Measurements from ENCODE around the gene WWC2. TPM values are rescaled to one million over a fixed set of nuclear protein-coding genes. Genes with fewer than 3 reads are reported as not detected.
"Not testable (repeated sequence)": the region's sequence is repeated elsewhere in the genome, so short reads cannot be mapped to it uniquely, and the experiment has no call there.

Gene WWC2
- total RNA-seq, 1 donor from 2014 or later = 24.6 TPM

DNA sequence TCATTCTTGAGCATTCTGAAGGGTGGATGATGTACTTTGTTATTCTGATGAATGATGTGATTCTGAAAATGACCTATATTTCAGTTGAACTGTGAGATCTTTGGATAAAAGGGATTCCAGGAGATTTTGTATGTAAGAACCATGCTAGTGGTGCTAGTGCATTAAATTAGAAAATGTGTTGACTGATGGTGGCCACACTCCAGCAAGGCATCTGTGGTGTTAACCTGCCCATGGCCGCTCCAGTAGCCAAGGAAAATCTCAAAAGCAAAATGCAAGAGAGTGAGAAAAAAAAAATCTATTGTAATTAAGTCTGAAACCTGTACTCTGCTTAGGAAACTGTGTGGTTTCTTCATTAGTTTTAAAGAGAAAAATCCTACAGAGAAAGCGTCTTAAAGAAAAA lies 93.5 kb downstream of the WWC2 start:
- Mint-ChIP-seq H3K9me3 (no peaks in the 10 kb centered on the region), H3K27ac (ENCODE audit: unreplicated experiment) (no peak overlapping the region)

DNA sequence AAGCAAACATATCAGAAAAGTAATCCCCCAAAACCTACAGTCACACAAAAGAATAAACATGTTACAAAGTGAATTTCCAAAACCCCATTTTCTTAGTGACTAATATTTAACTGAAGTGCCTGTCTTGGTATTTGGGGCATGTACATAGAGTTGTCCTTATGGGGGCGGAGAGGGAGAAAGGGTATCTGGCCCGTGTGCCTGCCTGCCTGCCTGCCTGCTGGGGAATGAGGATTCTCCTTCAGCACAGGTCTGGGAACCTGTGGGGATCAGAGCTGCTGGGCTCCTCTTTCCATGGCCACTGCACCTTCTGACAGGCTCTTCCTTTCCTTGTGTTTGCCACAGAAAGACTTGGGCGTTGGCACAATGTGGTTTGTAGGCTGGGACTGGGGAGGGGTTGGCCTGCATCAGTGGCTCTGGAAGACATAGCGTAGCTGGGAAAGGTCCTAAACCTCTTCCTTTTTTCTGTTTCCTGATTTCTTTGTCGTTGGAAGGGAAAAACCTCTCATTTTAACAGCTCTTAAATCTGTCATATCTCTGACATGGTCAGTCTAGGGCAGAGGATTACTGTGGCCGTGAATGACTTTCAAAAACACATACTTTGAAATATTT lies 94.8 kb downstream of the WWC2 start:
- DNase-seq (ENCODE audit: low read depth, low spot score); H3K27ac Mint-ChIP-seq (ENCODE audit: unreplicated experiment); H3K36me3 Mint-ChIP-seq (ENCODE audit: low read depth); H3K4me3 Mint-ChIP-seq; H3K9me3 Mint-ChIP-seq; H3K4me1 Mint-ChIP-seq; H3K27me3 Mint-ChIP-seq (ENCODE audit: low read depth): not testable (repeated sequence)

More for the DNA sequence above, 93.5 kb downstream of the WWC2 start:
- H3K4me1 Mint-ChIP-seq = peaks cover 5% of the 10 kb centered on the region
- no peaks in the 10 kb centered on the region for H3K27me3 Mint-ChIP-seq (ENCODE audit: low read depth)
- no peak overlapping the region for H3K4me3 Mint-ChIP-seq
- H3K36me3 Mint-ChIP-seq (ENCODE audit: low read depth) = peaks cover 5% of the 10 kb centered on the region
- TF ChIP-seq, protein P1, sequence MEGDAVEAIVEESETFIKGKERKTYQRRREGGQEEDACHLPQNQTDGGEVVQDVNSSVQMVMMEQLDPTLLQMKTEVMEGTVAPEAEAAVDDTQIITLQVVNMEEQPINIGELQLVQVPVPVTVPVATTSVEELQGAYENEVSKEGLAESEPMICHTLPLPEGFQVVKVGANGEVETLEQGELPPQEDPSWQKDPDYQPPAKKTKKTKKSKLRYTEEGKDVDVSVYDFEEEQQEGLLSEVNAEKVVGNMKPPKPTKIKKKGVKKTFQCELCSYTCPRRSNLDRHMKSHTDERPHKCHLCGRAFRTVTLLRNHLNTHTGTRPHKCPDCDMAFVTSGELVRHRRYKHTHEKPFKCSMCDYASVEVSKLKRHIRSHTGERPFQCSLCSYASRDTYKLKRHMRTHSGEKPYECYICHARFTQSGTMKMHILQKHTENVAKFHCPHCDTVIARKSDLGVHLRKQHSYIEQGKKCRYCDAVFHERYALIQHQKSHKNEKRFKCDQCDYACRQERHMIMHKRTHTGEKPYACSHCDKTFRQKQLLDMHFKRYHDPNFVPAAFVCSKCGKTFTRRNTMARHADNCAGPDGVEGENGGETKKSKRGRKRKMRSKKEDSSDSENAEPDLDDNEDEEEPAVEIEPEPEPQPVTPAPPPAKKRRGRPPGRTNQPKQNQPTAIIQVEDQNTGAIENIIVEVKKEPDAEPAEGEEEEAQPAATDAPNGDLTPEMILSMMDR (conservative IDR thresholded peaks at IDR 0.05) = no peak
- no peak for DNase-seq (ENCODE audit: low read depth, low spot score)

DNA sequence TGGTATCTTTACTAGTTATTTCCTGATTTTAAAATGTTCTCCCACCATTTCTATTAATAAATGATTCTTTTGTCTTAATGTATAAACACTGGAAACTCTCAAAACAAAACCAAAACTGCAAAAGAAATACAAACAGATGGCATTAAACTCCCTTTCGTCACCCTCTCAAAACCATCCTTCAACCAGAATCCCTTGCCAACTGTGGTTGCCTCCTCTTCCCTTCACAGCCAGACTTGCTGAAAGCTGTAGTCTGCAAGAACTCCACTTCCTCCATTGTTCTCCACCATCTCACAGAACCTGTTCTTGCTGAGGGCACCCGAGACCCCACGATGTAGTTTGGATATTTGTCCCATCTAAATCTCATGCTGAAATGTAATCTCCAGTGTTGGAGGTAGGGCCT lies 96.5 kb downstream of the WWC2 start:
- Mint-ChIP-seq H3K27ac (ENCODE audit: unreplicated experiment) (no peak overlapping the region), H3K27me3 (ENCODE audit: low read depth) (no peaks in the 10 kb centered on the region), H3K36me3 (ENCODE audit: low read depth) (peaks cover 8% of the 10 kb centered on the region), H3K4me1 (no peaks in the 10 kb centered on the region), H3K4me3 (no peak overlapping the region), H3K9me3 (no peaks in the 10 kb centered on the region)
- DNase-seq (ENCODE audit: low read depth, low spot score) = no peak
- TF ChIP-seq, protein P1 (conservative IDR thresholded peaks at IDR 0.05) = no peak

DNA sequence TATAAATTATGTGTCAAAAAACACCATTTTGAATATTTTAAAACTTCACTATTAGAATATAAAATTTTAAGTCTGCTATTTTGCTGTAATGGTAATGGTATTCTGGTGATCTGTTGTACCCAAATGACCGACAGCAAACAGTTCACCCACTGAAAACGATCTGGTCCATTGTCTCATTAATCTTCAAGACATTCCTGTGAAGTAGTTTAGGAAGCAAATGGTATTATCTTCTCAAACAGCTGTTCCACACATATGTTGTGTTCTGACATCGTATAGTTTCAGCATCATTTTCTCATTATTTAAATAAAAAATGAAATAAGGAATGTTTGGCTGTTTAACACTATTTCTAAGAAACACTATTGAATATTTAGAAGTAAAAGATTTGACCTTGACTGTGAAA lies 98.1 kb downstream of the WWC2 start:
- H3K4me3 Mint-ChIP-seq = no peak overlapping the region
- no peak overlapping the region for H3K27ac Mint-ChIP-seq (ENCODE audit: unreplicated experiment)
- peaks cover 8% of the 10 kb centered on the region for H3K36me3 Mint-ChIP-seq (ENCODE audit: low read depth)
- TF ChIP-seq, protein P1 (conservative IDR thresholded peaks at IDR 0.05) = no peak
- no peaks in the 10 kb centered on the region for H3K4me1 Mint-ChIP-seq
- H3K9me3 Mint-ChIP-seq = no peaks in the 10 kb centered on the region
- no peak for DNase-seq (ENCODE audit: low read depth, low spot score)
- no peaks in the 10 kb centered on the region for H3K27me3 Mint-ChIP-seq (ENCODE audit: low read depth)

DNA sequence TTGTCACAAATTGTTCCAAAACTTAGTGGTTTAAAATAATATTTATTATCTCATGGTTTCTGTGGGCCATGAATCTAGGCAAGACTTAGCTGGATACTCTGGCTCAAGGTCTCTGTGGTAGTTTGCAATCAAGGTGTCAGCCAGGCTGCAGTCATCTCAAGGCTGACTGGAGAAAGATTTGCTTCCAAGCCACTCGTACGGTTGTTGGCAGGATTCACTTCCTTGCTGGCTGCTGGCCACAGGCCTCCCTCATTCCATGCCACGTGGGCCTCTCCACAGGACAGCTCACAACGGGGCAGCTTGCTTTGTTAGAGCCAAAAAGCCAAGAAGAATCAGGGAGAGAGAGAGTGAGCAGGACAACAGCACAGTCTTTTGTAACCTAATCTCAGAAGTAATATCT lies 101.4 kb downstream of the WWC2 start:
- no peaks in the 10 kb centered on the region for H3K9me3 Mint-ChIP-seq
- H3K4me1 Mint-ChIP-seq = no peaks in the 10 kb centered on the region
- H3K27me3 Mint-ChIP-seq (ENCODE audit: low read depth) = no peaks in the 10 kb centered on the region
- TF ChIP-seq, protein P1 (conservative IDR thresholded peaks at IDR 0.05) = no peak
- H3K36me3 Mint-ChIP-seq (ENCODE audit: low read depth) = peaks cover 8% of the 10 kb centered on the region
- H3K4me3 Mint-ChIP-seq = no peak overlapping the region
- no peak overlapping the region for H3K27ac Mint-ChIP-seq (ENCODE audit: unreplicated experiment)
- DNase-seq (ENCODE audit: low read depth, low spot score) = no peak

DNA sequence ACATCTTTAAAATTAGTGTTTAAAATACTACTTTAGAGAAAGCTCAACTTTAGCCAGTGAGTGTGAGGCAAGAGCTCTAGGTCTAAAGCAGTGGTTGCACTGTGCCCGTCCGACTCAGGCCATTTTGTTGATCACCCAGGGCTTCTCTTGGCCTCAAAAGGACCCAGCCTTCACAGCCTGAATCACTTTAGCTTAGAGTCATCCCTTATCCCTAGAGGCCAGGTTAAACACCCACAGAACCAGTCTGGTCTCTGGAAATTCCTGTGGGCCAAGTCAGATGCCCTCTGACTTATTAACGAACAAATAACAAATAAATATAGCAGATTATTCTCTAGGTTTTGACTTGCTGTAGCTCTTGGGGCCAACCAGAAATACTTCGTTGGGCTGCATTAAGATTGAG lies 102.3 kb downstream of the WWC2 start:
- Mint-ChIP-seq H3K36me3 (ENCODE audit: low read depth) (peaks cover 3% of the 10 kb centered on the region), H3K4me3 (no peak overlapping the region), H3K4me1 (no peaks in the 10 kb centered on the region), H3K9me3 (no peaks in the 10 kb centered on the region), H3K27ac (ENCODE audit: unreplicated experiment) (no peak overlapping the region), H3K27me3 (ENCODE audit: low read depth) (no peaks in the 10 kb centered on the region)
- TF ChIP-seq, protein P1 (conservative IDR thresholded peaks at IDR 0.05) = no peak
- DNase-seq (ENCODE audit: low read depth, low spot score) = no peak

Measured in neural crest cell (in vitro differentiated cells).